ENCODE data around the gene KCNC1. TPM values are rescaled to one million over a fixed set of nuclear protein-coding genes. Genes with fewer than 3 reads are reported as not detected.

The KCNC1 gene
- total RNA-seq, 1 experiment from 2014 or later = 0.20 TPM

DNA sequence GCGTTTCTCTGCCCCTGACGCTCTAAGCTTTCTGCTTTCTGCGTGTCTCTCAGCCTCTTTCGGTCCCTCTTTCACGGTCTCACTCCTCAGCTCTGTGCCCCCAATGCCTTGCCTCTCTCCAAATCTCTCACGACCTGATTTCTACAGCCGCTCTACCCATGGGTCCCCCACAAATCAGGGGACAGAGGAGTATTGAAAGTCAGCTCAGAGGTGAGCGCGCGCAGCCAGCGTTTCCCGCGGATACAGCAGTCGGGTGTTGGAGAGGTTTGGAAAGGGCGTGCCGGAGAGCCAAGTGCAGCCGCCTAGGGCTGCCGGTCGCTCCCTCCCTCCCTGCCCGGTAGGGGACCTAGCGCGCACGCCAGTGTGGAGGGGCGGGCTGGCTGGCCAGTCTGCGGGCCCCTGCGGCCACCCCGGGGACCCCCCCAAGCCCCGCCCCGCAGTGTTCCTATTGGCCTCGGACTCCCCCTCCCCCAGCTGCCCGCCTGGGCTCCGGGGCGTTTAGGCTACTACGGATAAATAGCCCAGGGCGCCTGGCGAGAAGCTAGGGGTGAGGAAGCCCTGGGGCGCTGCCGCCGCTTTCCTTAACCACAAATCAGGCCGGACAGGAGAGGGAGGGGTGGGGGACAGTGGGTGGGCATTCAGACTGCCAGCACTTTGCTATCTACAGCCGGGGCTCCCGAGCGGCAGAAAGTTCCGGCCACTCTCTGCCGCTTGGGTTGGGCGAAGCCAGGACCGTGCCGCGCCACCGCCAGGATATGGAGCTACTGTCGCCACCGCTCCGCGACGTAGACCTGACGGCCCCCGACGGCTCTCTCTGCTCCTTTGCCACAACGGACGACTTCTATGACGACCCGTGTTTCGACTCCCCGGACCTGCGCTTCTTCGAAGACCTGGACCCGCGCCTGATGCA is 15.3 kb upstream of the KCNC1 start, which contains the start of gene MYOD1:
MYOD1 (plus strand) TSS at position 544 of the 910 bp plus-strand sequence; CDS start at position 756, 212 bp downstream.
- no peaks in the 10 kb centered on the region for H3K9me3 Mint-ChIP-seq
- CTCF ChIA-PET = interaction anchor here (0.7 to 6.4 kb wide), 32 partner anchors 9 to 335 kb away, joined by 3 to 161 read pairs (median 4); partner anchors contain the start of genes KCNC1, KCNJ11 and OTOG
- H3K4me1 Mint-ChIP-seq = peaks cover 11% of the 10 kb centered on the region
- peak; percentile 63 for DNase-seq (ENCODE audit: low spot score)
- peak; percentile 38 for ATAC-seq
- peak within 1 kb of the TSS; percentile 69 for H3K4me3 Mint-ChIP-seq
- no peak within 1 kb of the TSS for H3K27ac Mint-ChIP-seq
- no peaks in the 10 kb centered on the region; the same call in 1 of the 2 replicates for H3K27me3 Mint-ChIP-seq (ENCODE audit: low read depth)
- POLR2A ChIA-PET = interaction anchor here (0.7 kb wide), 1 partner anchor 220 kb away, joined by 3 read pairs; no protein-coding TSS in a partner anchor
- TF ChIP-seq GTF2I (CRISPR knock-in tag; conservative IDR thresholded peaks at IDR 0.05) (no peak), ZNF138 (CRISPR knock-in tag; conservative IDR thresholded peaks at IDR 0.05) (no peak), NR2C2 (CRISPR knock-in tag; IDR thresholded peaks at IDR 0.05) (no peak), ZSCAN18 (CRISPR knock-in tag; IDR thresholded peaks at IDR 0.05) (no peak)
- TF ChIP-seq, protein P1, sequence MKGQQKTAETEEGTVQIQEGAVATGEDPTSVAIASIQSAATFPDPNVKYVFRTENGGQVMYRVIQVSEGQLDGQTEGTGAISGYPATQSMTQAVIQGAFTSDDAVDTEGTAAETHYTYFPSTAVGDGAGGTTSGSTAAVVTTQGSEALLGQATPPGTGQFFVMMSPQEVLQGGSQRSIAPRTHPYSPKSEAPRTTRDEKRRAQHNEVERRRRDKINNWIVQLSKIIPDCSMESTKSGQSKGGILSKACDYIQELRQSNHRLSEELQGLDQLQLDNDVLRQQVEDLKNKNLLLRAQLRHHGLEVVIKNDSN (CRISPR knock-in tag; IDR thresholded peaks at IDR 0.05) = no peak
- H3K36me3 Mint-ChIP-seq = no peaks in the 10 kb centered on the region

DNA sequence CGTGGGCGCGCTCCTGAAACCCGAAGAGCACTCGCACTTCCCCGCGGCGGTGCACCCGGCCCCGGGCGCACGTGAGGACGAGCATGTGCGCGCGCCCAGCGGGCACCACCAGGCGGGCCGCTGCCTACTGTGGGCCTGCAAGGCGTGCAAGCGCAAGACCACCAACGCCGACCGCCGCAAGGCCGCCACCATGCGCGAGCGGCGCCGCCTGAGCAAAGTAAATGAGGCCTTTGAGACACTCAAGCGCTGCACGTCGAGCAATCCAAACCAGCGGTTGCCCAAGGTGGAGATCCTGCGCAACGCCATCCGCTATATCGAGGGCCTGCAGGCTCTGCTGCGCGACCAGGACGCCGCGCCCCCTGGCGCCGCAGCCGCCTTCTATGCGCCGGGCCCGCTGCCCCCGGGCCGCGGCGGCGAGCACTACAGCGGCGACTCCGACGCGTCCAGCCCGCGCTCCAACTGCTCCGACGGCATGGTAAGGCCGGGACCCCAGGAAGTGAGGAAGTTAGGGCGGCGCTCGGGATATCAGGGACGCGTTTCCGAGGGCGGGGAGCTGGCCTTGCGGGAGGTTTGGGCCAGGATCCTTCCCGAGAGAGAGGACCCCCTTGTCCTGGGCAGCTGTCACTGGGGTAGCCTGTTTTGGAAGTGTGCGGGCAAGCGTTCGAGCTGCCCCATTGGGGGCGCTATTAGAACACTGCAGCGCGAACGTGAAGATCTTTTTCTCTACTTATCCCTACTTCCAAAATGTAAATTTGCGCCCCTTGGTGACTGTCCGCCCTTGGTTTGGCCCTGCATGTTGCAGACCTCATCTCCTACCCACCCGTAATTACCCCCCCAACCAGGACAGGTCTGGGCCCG is 14.4 kb upstream of the KCNC1 start:
- DNase-seq (ENCODE audit: low spot score) (peak; percentile 67), ATAC-seq (peak; percentile 62)
- peaks cover 11% of the 10 kb centered on the region for H3K4me1 Mint-ChIP-seq
- H3K4me3 Mint-ChIP-seq = peak overlapping the region; percentile 58
- peaks cover 5% of the 10 kb centered on the region; the same call in 1 of the 2 replicates for H3K27me3 Mint-ChIP-seq (ENCODE audit: low read depth)
- CTCF ChIA-PET = interaction anchor here (0.7 to 6.4 kb wide), 35 partner anchors 8 to 484 kb away, joined by 3 to 161 read pairs (median 4); partner anchors contain the start of genes KCNC1, KCNJ11 and OTOG
- POLR2A ChIA-PET = interaction anchor here (0.9 kb wide), 1 partner anchor 11 kb away, joined by 4 read pairs; no protein-coding TSS in a partner anchor
- H3K36me3 Mint-ChIP-seq = no peaks in the 10 kb centered on the region
- no peak overlapping the region for H3K27ac Mint-ChIP-seq
- no peaks in the 10 kb centered on the region for H3K9me3 Mint-ChIP-seq
- no peak for TF ChIP-seq STAT6 (CRISPR knock-in tag; conservative IDR thresholded peaks at IDR 0.05; ENCODE audit: low read depth)
- TF ChIP-seq FOXP1 (CRISPR knock-in tag; IDR thresholded peaks at IDR 0.05; ENCODE audit: borderline replicate concordance) = peak; percentile 86
- peak; percentile 74; the same call in 1 of the 2 replicates for TF ChIP-seq HMGXB4 (CRISPR knock-in tag; IDR thresholded peaks at IDR 0.05)
- peak; percentile 93 for TF ChIP-seq JUN (CRISPR knock-in tag; IDR thresholded peaks at IDR 0.05)
- TF ChIP-seq ZBTB21 (CRISPR knock-in tag; IDR thresholded peaks at IDR 0.05; ENCODE audit: borderline replicate concordance) = 0 out of 2 replicates have a peak, but pooled peaks have one; percentile 25
- TF ChIP-seq, protein P2, sequence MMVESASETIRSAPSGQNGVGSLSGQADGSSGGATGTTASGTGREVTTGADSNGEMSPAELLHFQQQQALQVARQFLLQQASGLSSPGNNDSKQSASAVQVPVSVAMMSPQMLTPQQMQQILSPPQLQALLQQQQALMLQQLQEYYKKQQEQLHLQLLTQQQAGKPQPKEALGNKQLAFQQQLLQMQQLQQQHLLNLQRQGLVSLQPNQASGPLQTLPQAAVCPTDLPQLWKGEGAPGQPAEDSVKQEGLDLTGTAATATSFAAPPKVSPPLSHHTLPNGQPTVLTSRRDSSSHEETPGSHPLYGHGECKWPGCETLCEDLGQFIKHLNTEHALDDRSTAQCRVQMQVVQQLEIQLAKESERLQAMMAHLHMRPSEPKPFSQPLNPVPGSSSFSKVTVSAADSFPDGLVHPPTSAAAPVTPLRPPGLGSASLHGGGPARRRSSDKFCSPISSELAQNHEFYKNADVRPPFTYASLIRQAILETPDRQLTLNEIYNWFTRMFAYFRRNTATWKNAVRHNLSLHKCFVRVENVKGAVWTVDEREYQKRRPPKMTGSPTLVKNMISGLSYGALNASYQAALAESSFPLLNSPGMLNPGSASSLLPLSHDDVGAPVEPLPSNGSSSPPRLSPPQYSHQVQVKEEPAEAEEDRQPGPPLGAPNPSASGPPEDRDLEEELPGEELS (CRISPR knock-in tag; IDR thresholded peaks at IDR 0.05) = peak; percentile 84
- TF ChIP-seq PRDM15 (CRISPR knock-in tag; IDR thresholded peaks at IDR 0.05) = 0 out of 2 replicates have a peak, but pooled peaks have one; percentile 23
- peak; percentile 46; the same call in 1 of the 2 replicates for TF ChIP-seq NR1H2 (CRISPR knock-in tag; IDR thresholded peaks at IDR 0.05)
- TF ChIP-seq, protein P3, sequence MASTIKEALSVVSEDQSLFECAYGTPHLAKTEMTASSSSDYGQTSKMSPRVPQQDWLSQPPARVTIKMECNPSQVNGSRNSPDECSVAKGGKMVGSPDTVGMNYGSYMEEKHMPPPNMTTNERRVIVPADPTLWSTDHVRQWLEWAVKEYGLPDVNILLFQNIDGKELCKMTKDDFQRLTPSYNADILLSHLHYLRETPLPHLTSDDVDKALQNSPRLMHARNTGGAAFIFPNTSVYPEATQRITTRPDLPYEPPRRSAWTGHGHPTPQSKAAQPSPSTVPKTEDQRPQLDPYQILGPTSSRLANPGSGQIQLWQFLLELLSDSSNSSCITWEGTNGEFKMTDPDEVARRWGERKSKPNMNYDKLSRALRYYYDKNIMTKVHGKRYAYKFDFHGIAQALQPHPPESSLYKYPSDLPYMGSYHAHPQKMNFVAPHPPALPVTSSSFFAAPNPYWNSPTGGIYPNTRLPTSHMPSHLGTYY (CRISPR knock-in tag; IDR thresholded peaks at IDR 0.05) = no peak
- TF ChIP-seq, protein P4, sequence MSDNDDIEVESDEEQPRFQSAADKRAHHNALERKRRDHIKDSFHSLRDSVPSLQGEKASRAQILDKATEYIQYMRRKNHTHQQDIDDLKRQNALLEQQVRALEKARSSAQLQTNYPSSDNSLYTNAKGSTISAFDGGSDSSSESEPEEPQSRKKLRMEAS (CRISPR knock-in tag; IDR thresholded peaks at IDR 0.05) = peak; percentile 89
